Stimulated activated CD4-positive, alpha-beta T cell treated with anti-CD3 and anti-CD28 coated beads, Interleukin-15, amount 100 ng/mL, for 48 hours (primary cell): ENCODE measurements around the gene ANKRD45.
"Not testable (repeated sequence)": the region's sequence is repeated elsewhere in the genome, so short reads cannot be mapped to it uniquely, and the experiment has no call there.

Source experiments
- DNase-seq, 2 donors: peaks; one replicate each; pipeline ENCODE4 v3.0.0-alpha.2; 2020; ENCODE audit warnings: low read depth in 2 of 2

Gene ANKRD45, protein sequence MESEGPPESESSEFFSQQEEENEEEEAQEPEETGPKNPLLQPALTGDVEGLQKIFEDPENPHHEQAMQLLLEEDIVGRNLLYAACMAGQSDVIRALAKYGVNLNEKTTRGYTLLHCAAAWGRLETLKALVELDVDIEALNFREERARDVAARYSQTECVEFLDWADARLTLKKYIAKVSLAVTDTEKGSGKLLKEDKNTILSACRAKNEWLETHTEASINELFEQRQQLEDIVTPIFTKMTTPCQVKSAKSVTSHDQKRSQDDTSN

DNA sequence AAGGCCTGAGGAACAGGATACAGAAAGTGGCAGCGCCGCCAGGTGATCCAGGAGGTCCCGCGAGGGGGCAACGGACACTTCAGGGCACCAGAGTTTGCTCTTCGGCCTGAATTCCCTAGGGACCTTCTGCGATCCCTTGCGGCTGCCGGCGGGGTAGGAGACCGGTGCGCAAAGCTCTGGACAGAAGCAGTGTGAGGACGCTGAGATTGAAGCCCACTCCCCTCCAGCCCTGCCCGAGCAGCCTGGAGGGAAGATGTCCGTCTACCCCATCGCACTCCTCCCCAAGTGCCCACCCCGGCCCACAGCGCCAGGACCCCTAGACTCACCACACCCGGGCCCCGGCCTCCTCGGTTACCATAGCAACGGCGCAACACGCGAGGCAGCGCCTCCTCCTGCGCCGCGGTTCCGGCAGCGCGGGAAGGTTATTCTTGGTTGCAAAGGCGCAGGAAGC, at the start of gene ANKRD45:
TSS of gene ANKRD45 (minus strand) at position 361 of the 451 bp plus-strand sequence. CDS start 10,433 bp downstream, outside the sequence.
- DNase-seq, result peak; percentile 3 to 7

DNA sequence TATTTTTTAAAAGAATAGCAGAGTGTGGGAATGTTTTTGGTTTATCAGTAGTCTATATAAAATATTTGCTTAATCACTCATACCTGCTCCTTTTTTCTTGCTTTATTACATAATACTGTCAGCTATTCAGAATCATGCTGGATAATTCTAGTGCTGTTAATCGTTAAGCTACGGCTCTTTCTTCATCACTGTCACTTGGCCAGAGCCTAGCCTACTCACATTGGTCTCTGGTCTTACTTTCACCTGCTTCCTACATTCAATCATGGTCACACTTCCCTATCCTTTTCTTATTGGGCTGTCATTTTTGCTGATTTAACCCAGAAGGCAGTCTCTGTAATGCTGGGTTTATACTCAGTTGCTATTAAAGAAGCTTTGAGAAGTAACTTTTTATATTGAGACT, 47.6 kb upstream of the ANKRD45 start:
- DNase-seq, result no peak

DNA sequence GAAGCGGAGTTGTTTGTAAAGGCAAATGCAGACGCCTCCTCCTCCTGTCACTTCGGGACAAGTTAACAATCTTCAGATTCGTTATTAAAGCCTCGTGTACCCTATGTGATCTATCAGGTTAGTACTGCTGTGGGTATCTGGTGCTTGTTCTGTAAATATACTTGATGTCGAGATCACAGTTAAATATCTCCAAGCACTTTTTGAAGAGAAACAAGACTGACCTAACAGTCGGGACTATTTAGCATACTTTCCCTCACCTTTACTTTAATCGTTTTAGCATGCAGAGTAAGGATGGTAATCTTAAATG, 45.8 kb upstream of the ANKRD45 start:
- no peak for DNase-seq

GRCh38 chr1:173714759-173715537, 45.3 kb upstream of the ANKRD45 start, which contains the start of gene KLHL20:
Gene KLHL20 (plus strand): TSS chr1:173714981. CDS start chr1:173716044, 1,063 bp downstream.
- peak; percentile 73 to 78 for DNase-seq

- no peak for DNase-seq
Observed at GRCh38 chr1:173714441-173714758, 44.7 kb upstream of the ANKRD45 start.

DNA sequence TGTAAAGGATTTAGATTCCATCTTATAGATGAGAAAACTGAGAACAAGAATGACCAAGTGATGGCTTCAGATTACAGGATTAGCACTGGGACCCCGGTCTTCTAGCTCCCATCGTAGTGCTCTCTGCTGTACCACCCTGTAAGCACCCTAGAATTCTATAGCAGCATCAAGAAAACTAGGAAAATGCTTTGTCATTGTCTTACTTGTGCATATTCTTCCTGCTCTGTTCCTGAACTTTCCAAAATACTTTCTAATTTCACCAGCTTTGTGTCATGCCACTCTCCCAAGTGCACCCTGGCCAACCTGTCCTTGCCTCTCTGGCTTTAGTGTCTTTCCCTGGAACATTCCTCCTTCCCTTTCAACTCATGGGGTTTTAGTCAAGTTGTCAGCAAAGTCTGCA, 39.1 kb upstream of the ANKRD45 start:
- no peak for DNase-seq

DNA sequence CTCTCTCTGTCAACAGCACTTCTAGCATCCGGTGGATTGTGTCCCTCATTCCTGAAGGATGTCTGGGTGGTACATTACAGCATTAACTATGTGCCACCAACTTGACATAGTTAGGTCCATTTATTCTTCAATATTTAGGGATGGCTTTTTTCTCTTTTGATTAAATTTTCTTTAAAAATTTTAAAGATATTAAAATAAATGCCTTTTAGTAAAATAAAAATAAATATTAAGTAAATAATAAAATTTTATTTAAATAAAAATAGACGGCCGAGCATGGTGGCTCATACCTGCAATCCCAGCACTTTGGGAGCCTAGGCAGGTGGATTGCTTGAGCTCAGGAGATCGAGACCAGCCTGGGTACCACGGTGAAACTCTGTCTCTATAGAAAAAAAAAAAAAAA, 35.5 kb upstream of the ANKRD45 start:
- no peak for DNase-seq

GRCh38 chr1:173702736-173703135, 33.1 kb upstream of the ANKRD45 start:
- no peak for DNase-seq

GRCh38 chr1:173701299-173701698, 31.6 kb upstream of the ANKRD45 start:
- not testable (repeated sequence) for DNase-seq

DNA sequence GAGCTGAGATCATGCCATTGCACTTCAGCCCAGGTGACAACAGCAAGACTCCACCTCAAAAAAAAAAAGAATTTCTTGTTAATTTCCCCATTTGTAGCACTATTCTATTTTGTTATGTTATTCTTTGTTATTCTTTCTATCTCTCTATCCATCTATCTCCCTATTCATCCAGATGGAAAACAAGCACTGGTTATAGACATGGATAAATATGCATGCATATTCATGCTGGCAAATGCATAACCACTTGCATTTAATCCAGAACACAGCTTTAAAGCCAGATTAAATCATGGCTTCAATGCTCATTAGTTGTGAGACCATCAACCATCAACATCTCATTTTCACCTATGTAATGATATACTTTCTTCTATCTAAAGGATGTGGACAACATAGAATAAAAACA, 23.6 kb upstream of the ANKRD45 start:
- no peak for DNase-seq

GRCh38 chr1:173688300-173688699, 18.6 kb upstream of the ANKRD45 start:
- no peak for DNase-seq

- not testable (repeated sequence) for DNase-seq
Observed at GRCh38 chr1:173685121-173685520, 15.5 kb upstream of the ANKRD45 start.

DNA sequence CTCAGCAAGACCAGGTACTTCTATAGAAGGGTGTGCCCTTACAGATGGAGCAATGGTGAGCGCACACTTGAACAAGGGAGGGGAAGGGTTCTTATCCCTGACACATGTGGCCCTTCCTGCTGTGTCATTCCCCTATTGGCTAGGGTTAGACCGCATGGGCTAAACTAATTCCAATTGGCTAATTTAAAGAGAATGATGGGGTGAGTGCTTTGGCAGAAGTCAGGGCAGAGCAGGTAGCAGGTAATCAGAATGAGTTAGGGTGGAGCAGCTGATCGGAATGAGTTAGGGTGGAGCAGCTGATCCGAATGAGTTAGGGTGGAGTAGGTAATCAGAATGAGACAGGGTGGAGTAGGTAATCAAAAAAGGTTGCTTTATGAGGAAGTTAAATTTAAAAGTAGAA, 14.2 kb upstream of the ANKRD45 start:
- DNase-seq, result not testable (repeated sequence)

DNA sequence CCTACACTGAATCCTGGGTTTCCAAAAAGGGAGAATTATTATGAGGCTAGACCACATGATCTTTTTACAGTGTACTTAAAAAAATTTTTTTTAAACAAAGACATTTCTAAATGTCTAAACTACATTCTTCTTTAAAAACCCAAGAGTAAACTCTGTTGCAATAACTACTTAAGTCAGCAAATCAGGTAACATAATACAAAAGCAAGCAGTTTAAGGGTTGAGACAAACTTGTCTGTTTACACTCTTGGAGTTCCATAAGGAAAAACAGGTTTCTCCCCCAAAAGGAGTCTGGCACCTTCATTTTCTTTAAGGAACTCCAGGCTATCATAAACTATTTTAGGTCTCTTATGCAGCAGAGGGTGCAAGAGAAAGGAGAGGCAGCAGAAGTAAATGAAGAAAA, 12.5 kb upstream of the ANKRD45 start:
- no peak for DNase-seq

GRCh38 chr1:173680152-173680551, 10.5 kb upstream of the ANKRD45 start:
- not testable (repeated sequence) for DNase-seq

DNA sequence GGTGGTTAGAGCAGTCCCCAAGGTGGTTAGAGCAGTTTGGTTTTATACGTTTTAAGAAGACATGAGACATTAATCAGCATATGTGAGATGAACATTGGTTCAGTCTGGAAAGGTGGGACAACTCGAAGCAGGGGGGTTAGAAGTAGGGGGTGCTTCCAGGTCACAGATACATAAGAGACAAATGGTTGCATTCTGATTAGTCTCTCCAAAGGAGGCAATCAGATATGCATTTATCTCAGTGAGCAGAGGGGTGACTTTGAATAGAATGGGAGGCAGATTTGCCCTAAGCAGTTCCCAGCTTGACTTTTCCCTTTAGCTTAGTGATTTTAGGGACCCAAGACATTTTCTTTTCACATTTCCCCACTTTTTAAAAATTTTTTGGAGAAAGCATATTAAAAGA, 4.8 kb upstream of the ANKRD45 start:
- DNase-seq, result not testable (repeated sequence)

DNA sequence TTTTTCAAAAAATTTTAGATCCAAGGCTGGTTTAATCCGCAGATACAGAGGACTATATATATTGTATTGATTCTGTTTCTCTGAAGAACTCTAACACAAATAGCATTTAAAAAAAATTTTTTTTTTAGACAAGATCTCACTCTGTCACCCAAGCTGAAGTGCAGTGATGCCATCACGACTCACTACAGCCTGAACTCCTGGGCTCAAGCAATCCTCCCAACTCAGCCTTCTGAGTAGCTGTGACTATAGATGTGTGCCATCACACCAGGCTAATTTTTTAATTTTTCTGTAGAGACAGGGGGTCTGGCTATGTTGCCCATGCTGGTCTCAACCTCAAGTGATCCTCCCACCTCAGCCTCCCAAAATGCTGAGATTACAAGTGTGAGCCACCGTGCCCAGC, 3.0 kb downstream of the ANKRD45 start:
- DNase-seq, result no peak

GRCh38 chr1:173663159-173663558, 6.5 kb downstream of the ANKRD45 start:
- no peak for DNase-seq

DNA sequence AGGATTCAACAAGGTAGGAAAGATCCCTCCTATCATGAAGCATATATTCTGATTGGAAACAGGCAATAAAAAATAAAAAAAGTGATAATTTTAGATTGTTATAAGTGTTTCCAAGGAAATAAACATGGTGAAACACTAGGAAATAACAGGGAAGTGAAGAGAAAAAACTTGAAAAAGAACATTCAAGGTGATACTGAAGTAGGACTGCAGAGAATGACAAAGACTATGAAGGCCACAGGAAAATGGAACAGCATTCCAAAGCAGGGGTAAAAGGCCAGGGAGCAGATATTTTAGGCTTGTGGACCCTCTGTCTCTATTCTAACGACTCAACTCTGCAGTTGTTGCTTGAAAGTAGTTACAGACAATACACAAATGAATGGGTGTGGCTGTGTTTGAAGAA, 7.9 kb downstream of the ANKRD45 start:
- no peak for DNase-seq

GRCh38 chr1:173661271-173661670, 8.4 kb downstream of the ANKRD45 start:
- no peak for DNase-seq

- DNase-seq, result no peak
Observed at GRCh38 chr1:173660306-173660705, 9.3 kb downstream of the ANKRD45 start.

GRCh38 chr1:173648880-173649605, 20.6 kb downstream of the ANKRD45 start:
- DNase-seq, result no peak

- no peak for DNase-seq
Observed at GRCh38 chr1:173646656-173647055, 23.0 kb downstream of the ANKRD45 start.
